Measurements from ENCODE around the gene HERC4.

Gene HERC4

GRCh38 chr10:68074775-68075549 is at the start of gene HERC4:
Gene HERC4 (minus strand): TSS chr10:68075283. CDS start chr10:68073108, 2,175 bp downstream.
- peak; percentile 72 for DNase-seq

- DNase-seq = no peak
Observed at GRCh38 chr10:68124718-68125117, 49.6 kb upstream of the HERC4 start.

- DNase-seq = no peak
Observed at GRCh38 chr10:68121852-68122251, 46.8 kb upstream of the HERC4 start.

GRCh38 chr10:68121020-68121743 is 46.1 kb upstream of the HERC4 start:
- DNase-seq = no peak

GRCh38 chr10:68118657-68119056 is 43.6 kb upstream of the HERC4 start:
- no peak for DNase-seq

- no peak for DNase-seq
Observed at GRCh38 chr10:68112837-68113236, 37.8 kb upstream of the HERC4 start.

- no peak for DNase-seq
Observed at GRCh38 chr10:68111584-68111983, 36.5 kb upstream of the HERC4 start.

- DNase-seq = no peak
Observed at GRCh38 chr10:68110027-68110426, 34.9 kb upstream of the HERC4 start.

GRCh38 chr10:68109331-68109730 is 34.2 kb upstream of the HERC4 start, which contains the start of gene MYPN:
Gene MYPN (plus strand): TSS chr10:68109488. CDS start chr10:68121439, 11,951 bp downstream.
- no peak for DNase-seq

GRCh38 chr10:68108653-68109052 is 33.6 kb upstream of the HERC4 start:
- DNase-seq = no peak

- DNase-seq = no peak
Observed at GRCh38 chr10:68108051-68108450, 33.0 kb upstream of the HERC4 start.

- no peak for DNase-seq
Observed at GRCh38 chr10:68107651-68108050, 32.6 kb upstream of the HERC4 start.

- no peak for DNase-seq
Observed at GRCh38 chr10:68106656-68107055, 31.6 kb upstream of the HERC4 start.

- DNase-seq = no peak
Observed at GRCh38 chr10:68105820-68106219, 30.7 kb upstream of the HERC4 start.

- DNase-seq = no peak
Observed at GRCh38 chr10:68103901-68104300, 28.8 kb upstream of the HERC4 start.

GRCh38 chr10:68103261-68103878 is 28.3 kb upstream of the HERC4 start:
- DNase-seq = no peak

GRCh38 chr10:68101066-68101465 is 26.0 kb upstream of the HERC4 start:
- no peak for DNase-seq

GRCh38 chr10:68099736-68100135 is 24.7 kb upstream of the HERC4 start:
- DNase-seq = no peak

- no peak for DNase-seq
Observed at GRCh38 chr10:68096913-68097516, 21.9 kb upstream of the HERC4 start.

GRCh38 chr10:68095153-68095552 is 20.1 kb upstream of the HERC4 start:
- no peak for DNase-seq

GRCh38 chr10:68092512-68092911 is 17.4 kb upstream of the HERC4 start:
- DNase-seq = no peak

- no peak for DNase-seq
Observed at GRCh38 chr10:68090586-68090985, 15.5 kb upstream of the HERC4 start.

- no peak for DNase-seq
Observed at GRCh38 chr10:68088740-68089139, 13.7 kb upstream of the HERC4 start.

Data from KG1 (cell line).